Gastroesophageal sphincter (tissue), 4 donors: ENCODE data around the gene MAPKAPK3. TPM values are rescaled to one million over a fixed set of nuclear protein-coding genes. Genes with fewer than 3 reads are reported as not detected.

Experiments
- ATAC-seq: fragments of 150-250 bp; one replicate; pipeline ENCODE4 v1.9.1; 2016; ENCODE audit warnings: mild to moderate bottlenecking, moderate library complexity
- H3K27ac ChIP-seq, 4 donors: fragments of 200-600 bp; sonication (generic) in 3 of 4; 1 replicate in 3 of 4; 2 replicates in 1 of 4; pipeline ENCODE4 v1.5.1; 2016 to 2019
- H3K27me3 ChIP-seq: fragments of 200-600 bp; sonication (generic); one replicate; pipeline ENCODE4 v1.5.1; 2019
- H3K36me3 ChIP-seq, 2 donors: fragments of 200-600 bp; sonication (generic); one replicate each; pipeline ENCODE4 v1.5.1; 2019; ENCODE audit warnings: control low read depth in 1 of 2
- H3K4me1 ChIP-seq, 3 donors: fragments of 200-600 bp; sonication (generic); 1 replicate in 2 of 3; 2 replicates in 1 of 3; pipeline ENCODE4 v1.5.1; 2016 to 2019; ENCODE audit warnings: control low read depth in 2 of 3
- H3K4me3 ChIP-seq, 2 donors: fragments of 200-600 bp; sonication (generic); one replicate each; pipeline ENCODE4 v1.5.1; 2019; ENCODE audit warnings: mild to moderate bottlenecking in 1 of 2, moderate library complexity in 1 of 2
- H3K9me3 ChIP-seq, 3 donors: fragments of 200-600 bp; sonication (generic); one replicate each; pipeline ENCODE4 v1.5.1; 2017 to 2019; ENCODE audit warnings: control low read depth in 2 of 3
- EP300 ChIP-seq: sonication (generic); formaldehyde crosslinking; IDR thresholded peaks from one replicate; pipeline ENCODE4 v1.6.1; 2017; ENCODE audit warnings: antibody characterized with exemption, mild to moderate bottlenecking
- POLR2A ChIP-seq, 2 donors: fragments of 450-650 bp; IDR thresholded peaks; one replicate each; pipeline ENCODE4 v1.6.1; 2017; ENCODE audit warnings: antibody characterized with exemption in 2 of 2, mild to moderate bottlenecking in 2 of 2, moderate library complexity in 1 of 2
- POLR2AphosphoS5 ChIP-seq: sonication (generic); formaldehyde crosslinking; IDR thresholded peaks from one replicate; pipeline ENCODE4 v1.6.1; 2017; ENCODE audit warnings: antibody characterized with exemption
- WGBS, 2 donors: methylation state at CpG; one replicate each; pipeline ENCODE4 v1.1.5; 2018; ENCODE audit warnings: low coverage in 1 of 2; 5-methylcytosine and 5-hydroxymethylcytosine counted together
- total RNA-seq, 4 donors: library from RNA; depleted of rRNA; stranded (reverse); fragments of >200 nt; gene quantifications; one replicate each; pipeline ENCODE4 v1.1.0, GENCODE V29; 2016
- TF ChIP-seq, protein P1 (sequence below), 4 experiments: fragments of 200-600 bp in 2 of 4; fragments of 450-650 bp in 2 of 4; sonication (generic) in 1 of 4; IDR thresholded peaks; one replicate each; pipeline ENCODE4 v1.5.1; 2017 to 2019; ENCODE audit warnings: antibody characterized with exemption in 4 of 4, mild to moderate bottlenecking in 2 of 4, moderate library complexity in 2 of 4

The MAPKAPK3 gene
- total RNA-seq, 4 donors from 2014 or later = 18.7 to 30.2 (median 22.4) TPM

DNA sequence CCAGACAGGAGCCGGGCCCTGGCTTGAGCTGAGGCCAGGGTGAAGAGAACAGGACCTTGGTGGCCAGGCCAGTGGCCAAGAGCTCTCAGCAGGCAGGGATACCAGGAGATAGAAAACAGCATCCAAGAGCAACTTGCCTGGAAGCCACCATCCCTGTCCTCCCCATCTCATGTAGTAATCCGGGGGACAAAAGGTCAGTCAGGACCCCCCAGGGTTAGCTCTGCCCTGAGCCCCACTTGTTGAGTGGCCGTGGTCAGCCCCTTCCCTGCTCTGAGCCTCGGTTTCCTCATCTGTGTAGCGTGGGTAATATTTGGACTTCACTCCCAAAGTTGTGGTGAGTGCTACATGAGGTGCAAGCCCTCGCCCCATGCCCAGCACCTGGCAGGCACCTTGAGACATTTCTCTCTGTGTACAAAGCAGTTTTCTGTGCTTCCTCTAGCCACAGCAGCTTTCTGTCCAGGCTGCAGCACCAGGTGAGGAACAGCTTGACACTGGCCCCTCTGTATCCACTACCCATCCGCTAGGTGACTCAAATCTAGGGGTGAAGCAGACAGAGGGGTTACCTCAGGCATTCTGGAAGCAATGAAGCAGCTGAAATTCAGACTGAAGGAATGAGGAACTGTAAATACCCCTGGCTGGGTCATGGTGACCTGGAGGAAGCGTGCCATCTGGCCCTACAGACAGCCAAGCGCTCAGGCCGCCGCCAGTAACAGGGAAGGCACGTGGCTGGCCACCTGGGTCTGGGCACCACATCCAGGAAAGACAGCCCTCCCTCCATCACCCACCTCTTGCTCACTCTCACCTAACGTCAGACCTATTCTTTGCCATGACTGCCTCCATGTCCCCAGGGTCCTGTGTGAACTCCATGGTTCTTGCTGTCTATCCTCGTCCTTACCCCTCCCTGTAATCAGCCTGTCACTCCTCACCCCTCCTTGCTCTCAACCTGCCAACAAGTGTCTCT is 12.0 kb upstream of the MAPKAPK3 start:
- TF ChIP-seq POLR2AphosphoS5 = peak; percentile 50
- TF ChIP-seq, protein P1, sequence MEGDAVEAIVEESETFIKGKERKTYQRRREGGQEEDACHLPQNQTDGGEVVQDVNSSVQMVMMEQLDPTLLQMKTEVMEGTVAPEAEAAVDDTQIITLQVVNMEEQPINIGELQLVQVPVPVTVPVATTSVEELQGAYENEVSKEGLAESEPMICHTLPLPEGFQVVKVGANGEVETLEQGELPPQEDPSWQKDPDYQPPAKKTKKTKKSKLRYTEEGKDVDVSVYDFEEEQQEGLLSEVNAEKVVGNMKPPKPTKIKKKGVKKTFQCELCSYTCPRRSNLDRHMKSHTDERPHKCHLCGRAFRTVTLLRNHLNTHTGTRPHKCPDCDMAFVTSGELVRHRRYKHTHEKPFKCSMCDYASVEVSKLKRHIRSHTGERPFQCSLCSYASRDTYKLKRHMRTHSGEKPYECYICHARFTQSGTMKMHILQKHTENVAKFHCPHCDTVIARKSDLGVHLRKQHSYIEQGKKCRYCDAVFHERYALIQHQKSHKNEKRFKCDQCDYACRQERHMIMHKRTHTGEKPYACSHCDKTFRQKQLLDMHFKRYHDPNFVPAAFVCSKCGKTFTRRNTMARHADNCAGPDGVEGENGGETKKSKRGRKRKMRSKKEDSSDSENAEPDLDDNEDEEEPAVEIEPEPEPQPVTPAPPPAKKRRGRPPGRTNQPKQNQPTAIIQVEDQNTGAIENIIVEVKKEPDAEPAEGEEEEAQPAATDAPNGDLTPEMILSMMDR (IDR thresholded peaks at IDR 0.05) = no peak
- no peak for TF ChIP-seq POLR2A (IDR thresholded peaks at IDR 0.05)
- no peak for TF ChIP-seq EP300
- Histone ChIP-seq H3K27ac (peak overlapping the region in 3 of 4 donors; percentile 37 to 96 (median 96)), H3K9me3 (no peaks in the 10 kb centered on the region), H3K4me1 (peaks cover 11 to 100% (median 38%) of the 10 kb centered on the region in 3 donors), H3K4me3 (no peak overlapping the region), H3K36me3 (peaks cover 0 to 45% of the 10 kb centered on the region in 2 donors), H3K27me3 (no peaks in the 10 kb centered on the region)
- no peak for ATAC-seq
- 43 to 69% methylated on average over 6 to 7 of the region's 14 CpGs for WGBS, 2 donors

DNA sequence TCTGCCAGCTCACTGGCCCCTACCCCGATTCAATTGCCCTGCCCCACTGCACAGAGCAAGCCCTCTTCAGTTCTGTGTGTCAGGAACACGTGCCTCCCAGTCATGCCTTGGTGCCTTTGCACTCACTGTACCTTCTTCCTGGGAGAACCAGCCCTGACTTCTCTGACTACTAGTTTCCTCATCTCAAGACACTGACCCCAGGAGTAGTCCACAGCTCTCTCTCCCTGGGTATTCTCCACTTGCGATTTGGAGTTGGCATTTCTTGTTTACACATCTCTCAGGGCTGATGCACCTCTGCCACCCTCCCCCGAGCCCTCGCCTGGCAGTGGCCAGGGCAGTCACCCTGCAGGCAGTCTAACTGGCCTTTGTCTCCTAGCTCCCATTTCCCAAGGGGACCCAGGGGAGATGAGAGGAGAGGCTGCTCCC is 11.0 kb upstream of the MAPKAPK3 start:
- H3K4me3 ChIP-seq = no peak overlapping the region
- H3K27me3 ChIP-seq = no peaks in the 10 kb centered on the region
- peaks cover 6 to 100% (median 38%) of the 10 kb centered on the region in 3 donors for H3K4me1 ChIP-seq
- peak overlapping the region in 3 of 4 donors; percentile 37 to 96 (median 96) for H3K27ac ChIP-seq
- TF ChIP-seq EP300 = no peak
- no peak for TF ChIP-seq POLR2AphosphoS5
- no peak for TF ChIP-seq POLR2A (IDR thresholded peaks at IDR 0.05)
- TF ChIP-seq, protein P1 (IDR thresholded peaks at IDR 0.05) = no peak
- no peak for ATAC-seq
- H3K36me3 ChIP-seq = peaks cover 0 to 45% of the 10 kb centered on the region in 2 donors
- no peaks in the 10 kb centered on the region for H3K9me3 ChIP-seq
- WGBS, 2 donors = 65 to 66% methylated on average over 3 to 5 of the region's 5 CpGs

DNA sequence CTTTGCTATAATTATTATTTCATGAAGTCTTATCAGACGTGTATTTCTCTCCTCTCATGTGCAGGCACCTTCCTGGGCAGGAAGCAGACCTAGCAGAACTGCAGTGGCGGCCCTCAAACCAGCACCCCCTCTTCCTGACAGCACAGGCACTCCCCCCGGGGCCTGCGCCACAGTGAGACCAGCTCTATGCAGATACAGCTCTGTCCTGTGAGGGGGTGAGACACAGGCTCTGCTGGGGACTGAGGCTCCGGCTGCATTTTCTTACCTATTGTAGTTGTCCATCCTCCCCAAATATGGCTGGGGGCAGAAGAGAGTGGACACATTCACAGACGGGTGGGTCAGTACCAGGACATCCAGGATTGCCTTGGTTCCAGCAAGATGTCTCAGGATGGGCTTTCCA is 10.4 kb upstream of the MAPKAPK3 start:
- 56% methylated on average over 3 of the region's 6 CpGs; no CpG with 5 or more reads in 1 of the 2 donors for WGBS, 2 donors
- Histone ChIP-seq H3K27me3 (no peaks in the 10 kb centered on the region), H3K27ac (peak overlapping the region in 2 of 4 donors; percentile 19 to 96), H3K4me1 (peaks cover 3 to 99% (median 36%) of the 10 kb centered on the region in 3 donors), H3K9me3 (no peaks in the 10 kb centered on the region), H3K4me3 (no peak overlapping the region), H3K36me3 (peaks cover 0 to 45% of the 10 kb centered on the region in 2 donors)
- no peak for ATAC-seq
- TF ChIP-seq, protein P1 (IDR thresholded peaks at IDR 0.05) = no peak
- no peak for TF ChIP-seq POLR2AphosphoS5
- no peak for TF ChIP-seq POLR2A (IDR thresholded peaks at IDR 0.05)
- no peak for TF ChIP-seq EP300

DNA sequence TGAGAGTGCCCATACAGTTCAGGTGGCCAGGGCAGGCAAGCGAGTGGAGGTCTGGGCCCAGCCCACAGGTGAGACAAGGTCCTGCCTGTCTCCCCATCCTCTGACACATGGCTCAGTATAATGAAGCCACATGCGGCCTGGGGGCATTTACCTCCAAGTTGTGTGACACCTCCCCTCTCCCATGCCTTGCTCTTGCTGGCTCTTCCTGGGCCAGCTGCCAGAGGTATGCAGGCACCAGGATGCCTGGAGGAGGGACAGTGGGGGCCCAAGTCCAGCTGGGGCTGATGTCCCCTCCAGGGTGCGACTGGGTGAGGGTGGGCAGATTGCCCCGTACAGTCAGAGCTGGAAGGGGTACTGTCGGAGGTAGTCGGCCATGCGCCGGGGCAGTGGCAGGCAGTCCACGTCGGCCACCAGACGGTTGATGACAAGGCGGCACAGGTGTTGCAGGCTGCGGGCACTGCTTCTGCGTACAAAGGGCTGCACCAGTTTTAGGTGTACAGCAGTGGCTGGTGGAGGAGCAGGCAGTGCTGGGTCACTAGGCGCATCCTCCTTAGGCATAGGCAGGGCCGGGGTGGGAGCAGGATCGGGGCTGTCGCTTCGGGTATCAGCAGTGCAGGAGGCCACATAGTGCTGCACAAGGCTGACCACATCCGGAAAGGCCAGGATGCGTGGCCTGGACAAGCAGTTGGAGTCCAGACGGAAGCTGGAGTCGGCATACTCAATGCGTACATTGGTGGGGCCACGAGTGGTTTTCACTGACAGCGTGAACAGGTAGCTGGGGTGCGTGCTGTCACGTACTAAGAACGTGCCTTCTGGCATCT is 9.5 kb upstream of the MAPKAPK3 start:
- H3K27me3 ChIP-seq = no peaks in the 10 kb centered on the region
- H3K9me3 ChIP-seq = no peaks in the 10 kb centered on the region
- ATAC-seq = no peak
- no peak overlapping the region for H3K4me3 ChIP-seq
- TF ChIP-seq, protein P1 (IDR thresholded peaks at IDR 0.05) = no peak
- TF ChIP-seq EP300 = no peak
- no peak for TF ChIP-seq POLR2AphosphoS5
- no peak for TF ChIP-seq POLR2A (IDR thresholded peaks at IDR 0.05)
- peaks cover 0 to 45% of the 10 kb centered on the region in 2 donors for H3K36me3 ChIP-seq
- 67% methylated on average over 3 of the region's 29 CpGs; no CpG with 5 or more reads in 1 of the 2 donors for WGBS, 2 donors
- H3K4me1 ChIP-seq = peaks cover 0 to 95% (median 30%) of the 10 kb centered on the region in 3 donors
- H3K27ac ChIP-seq = peak overlapping the region in 1 of 4 donors; percentile 2
